Type B pancreatic cell (in vitro differentiated cells): ENCODE data around the gene TTLL11. TPM values are rescaled to one million over a fixed set of nuclear protein-coding genes. Genes with fewer than 3 reads are reported as not detected.

Experiments used
- DNase-seq: peaks from one replicate; pipeline ENCODE4 v3.0.0; 2021; ENCODE audit warnings: mixed read lengths; ENCODE audit not compliant: unreplicated experiment; ENCODE audit errors: extremely low spot score
- H3K27ac Mint-ChIP-seq: 2 replicates; pipeline ENCODE4 v1.8.0; 2021; ENCODE audit warnings: mild to moderate bottlenecking, mixed read lengths
- H3K27me3 Mint-ChIP-seq: 2 replicates; pipeline ENCODE4 v1.8.0; 2021; ENCODE audit warnings: mixed read lengths
- H3K36me3 Mint-ChIP-seq: 2 replicates; pipeline ENCODE4 v1.8.0; 2021; ENCODE audit warnings: mixed read lengths
- H3K4me1 Mint-ChIP-seq: one replicate; pipeline ENCODE4 v1.8.0; 2021; ENCODE audit warnings: mixed read lengths; ENCODE audit not compliant: unreplicated experiment
- H3K4me3 Mint-ChIP-seq: 2 replicates; pipeline ENCODE4 v1.8.0; 2021; ENCODE audit warnings: mild to moderate bottlenecking, mixed read lengths
- H3K9me3 Mint-ChIP-seq: 2 replicates; pipeline ENCODE4 v1.8.0; 2021; ENCODE audit warnings: mixed read lengths
- total RNA-seq: library from RNA; stranded (reverse); gene quantifications from 2 replicates; pipeline ENCODE4 v1.2.1, GENCODE V29; 2021; ENCODE audit warnings: low replicate concordance
- TF ChIP-seq, protein P1 (sequence below): fragments of 200-600 bp; sonication (generic); conservative IDR thresholded peaks from 2 replicates; pipeline ENCODE4 v1.5.0; 2021; ENCODE audit warnings: antibody characterized with exemption, mild to moderate bottlenecking

Gene TTLL11
- total RNA-seq, 1 donor from 2014 or later, result 8.6 TPM

DNA sequence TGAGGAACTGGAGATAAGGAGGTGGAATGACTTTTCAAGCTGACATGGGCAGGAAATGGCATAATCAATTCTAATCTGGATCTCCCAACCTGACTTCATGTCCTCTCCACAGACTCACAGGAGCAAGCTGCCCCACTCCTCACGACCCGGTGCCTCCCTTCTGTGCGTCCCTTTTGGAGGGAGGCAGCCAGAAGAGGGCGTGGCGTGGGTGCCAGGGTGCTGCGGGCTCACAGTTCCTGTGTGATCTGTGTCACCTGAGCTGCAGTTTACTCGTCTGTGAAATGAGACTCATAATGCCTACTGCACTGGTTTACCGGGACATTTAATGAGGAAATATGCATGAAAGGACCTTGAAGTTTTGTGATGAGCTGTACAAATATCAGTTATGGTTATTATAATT is 234.3 kb downstream of the TTLL11 start:
- no peaks in the 10 kb centered on the region for H3K36me3 Mint-ChIP-seq
- TF ChIP-seq, protein P1, sequence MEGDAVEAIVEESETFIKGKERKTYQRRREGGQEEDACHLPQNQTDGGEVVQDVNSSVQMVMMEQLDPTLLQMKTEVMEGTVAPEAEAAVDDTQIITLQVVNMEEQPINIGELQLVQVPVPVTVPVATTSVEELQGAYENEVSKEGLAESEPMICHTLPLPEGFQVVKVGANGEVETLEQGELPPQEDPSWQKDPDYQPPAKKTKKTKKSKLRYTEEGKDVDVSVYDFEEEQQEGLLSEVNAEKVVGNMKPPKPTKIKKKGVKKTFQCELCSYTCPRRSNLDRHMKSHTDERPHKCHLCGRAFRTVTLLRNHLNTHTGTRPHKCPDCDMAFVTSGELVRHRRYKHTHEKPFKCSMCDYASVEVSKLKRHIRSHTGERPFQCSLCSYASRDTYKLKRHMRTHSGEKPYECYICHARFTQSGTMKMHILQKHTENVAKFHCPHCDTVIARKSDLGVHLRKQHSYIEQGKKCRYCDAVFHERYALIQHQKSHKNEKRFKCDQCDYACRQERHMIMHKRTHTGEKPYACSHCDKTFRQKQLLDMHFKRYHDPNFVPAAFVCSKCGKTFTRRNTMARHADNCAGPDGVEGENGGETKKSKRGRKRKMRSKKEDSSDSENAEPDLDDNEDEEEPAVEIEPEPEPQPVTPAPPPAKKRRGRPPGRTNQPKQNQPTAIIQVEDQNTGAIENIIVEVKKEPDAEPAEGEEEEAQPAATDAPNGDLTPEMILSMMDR, result no peak
- H3K27me3 Mint-ChIP-seq, result peaks cover 5% of the 10 kb centered on the region
- H3K9me3 Mint-ChIP-seq, result no peaks in the 10 kb centered on the region
- no peak overlapping the region for H3K27ac Mint-ChIP-seq
- no peak overlapping the region for H3K4me3 Mint-ChIP-seq
- peaks cover 15% of the 10 kb centered on the region for H3K4me1 Mint-ChIP-seq
- DNase-seq, result no peak

DNA sequence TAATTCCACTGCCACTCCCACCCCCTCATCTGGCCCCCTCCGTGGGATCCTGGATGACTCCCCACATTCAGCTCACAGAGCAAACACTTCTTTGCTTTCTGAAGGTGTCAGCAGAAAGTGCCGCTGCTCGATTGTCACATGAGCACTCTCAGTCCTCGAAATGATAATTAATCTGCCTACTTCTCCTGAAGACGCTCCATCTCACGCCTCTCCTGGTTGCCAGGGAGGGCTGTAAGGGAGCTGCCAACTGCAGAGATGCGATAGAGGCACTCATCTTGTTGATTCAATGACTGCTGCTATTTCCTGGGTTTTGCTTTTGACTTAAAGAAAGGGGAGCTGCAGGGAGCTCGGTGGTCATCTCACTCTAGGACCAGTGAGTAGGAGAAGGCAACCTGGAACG is 235.2 kb downstream of the TTLL11 start:
- no peak overlapping the region for H3K27ac Mint-ChIP-seq

DNA sequence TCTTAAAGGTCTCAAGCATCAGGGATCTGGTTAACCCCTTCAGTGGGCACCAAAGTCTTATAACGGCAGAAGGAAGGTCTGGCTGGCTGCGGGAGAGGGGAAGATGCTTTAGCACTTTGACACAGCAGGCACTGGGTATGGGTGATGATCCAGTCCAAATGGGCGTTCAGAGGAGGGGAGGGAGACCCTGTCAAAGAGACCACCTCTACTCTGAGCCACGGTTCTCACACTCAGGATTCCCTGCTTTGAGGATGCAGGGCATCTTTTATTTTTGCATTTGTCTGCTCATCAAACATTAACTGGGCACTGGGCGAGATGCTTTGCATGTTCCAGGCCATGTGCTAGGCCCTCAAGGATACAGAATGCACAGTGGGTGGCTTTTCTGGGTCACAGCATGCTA is 237.6 kb downstream of the TTLL11 start:
- Mint-ChIP-seq H3K27me3 (no peaks in the 10 kb centered on the region), H3K4me1 (peaks cover 15% of the 10 kb centered on the region), H3K9me3 (no peaks in the 10 kb centered on the region), H3K4me3 (no peak overlapping the region), H3K27ac (no peak overlapping the region), H3K36me3 (no peaks in the 10 kb centered on the region)
- DNase-seq, result no peak
- TF ChIP-seq, protein P1, result no peak

More for the DNA sequence above, 235.2 kb downstream of the TTLL11 start:
- Mint-ChIP-seq H3K36me3 (no peaks in the 10 kb centered on the region), H3K4me1 (peaks cover 15% of the 10 kb centered on the region), H3K27me3 (peaks cover under 1% of the 10 kb centered on the region), H3K9me3 (no peaks in the 10 kb centered on the region), H3K4me3 (no peak overlapping the region)
- TF ChIP-seq, protein P1, result no peak
- no peak for DNase-seq

DNA sequence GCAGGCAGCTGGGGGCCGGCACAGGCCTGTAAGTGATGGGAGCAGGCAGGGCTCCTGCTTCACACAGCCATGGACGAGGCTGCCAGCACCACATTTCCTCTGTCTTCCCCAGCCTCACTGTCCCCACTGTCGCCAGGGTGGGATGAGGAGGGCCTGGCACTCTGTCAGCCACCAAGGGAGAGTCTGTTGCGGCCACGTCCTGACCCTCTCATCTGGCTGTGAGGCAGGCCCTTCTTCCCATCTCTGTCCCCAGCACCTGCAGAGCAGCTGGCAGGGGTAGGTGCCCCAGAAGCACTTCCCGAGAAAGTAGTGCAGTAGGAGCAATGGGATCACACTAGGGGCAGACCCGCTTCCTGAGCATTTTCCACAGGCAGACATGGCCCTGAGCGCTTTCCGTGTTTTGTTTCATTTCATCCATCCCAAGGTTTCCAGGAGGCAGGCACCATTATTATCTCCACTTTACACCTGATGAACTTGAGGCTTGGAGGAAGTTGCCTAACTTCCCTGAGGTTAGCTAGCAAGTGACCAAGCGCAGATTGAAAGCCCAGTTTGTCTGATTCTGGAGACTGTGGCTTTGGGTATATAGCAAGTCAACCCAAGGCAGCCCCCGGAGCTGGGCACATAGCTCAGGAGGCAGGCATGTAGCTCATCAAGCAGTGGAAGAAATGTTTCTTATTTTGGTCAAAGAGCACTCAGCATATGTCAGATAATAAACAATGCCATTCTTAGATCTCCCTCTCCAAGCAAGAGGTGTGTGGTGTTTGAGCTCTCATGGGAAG is 239.3 kb downstream of the TTLL11 start:
- H3K4me3 Mint-ChIP-seq, result no peak overlapping the region
- H3K4me1 Mint-ChIP-seq, result peaks cover 15% of the 10 kb centered on the region
- no peak for DNase-seq
- H3K9me3 Mint-ChIP-seq, result peaks cover 8% of the 10 kb centered on the region
- no peaks in the 10 kb centered on the region for H3K27me3 Mint-ChIP-seq
- TF ChIP-seq, protein P1, result no peak
- H3K27ac Mint-ChIP-seq, result no peak overlapping the region
- H3K36me3 Mint-ChIP-seq, result no peaks in the 10 kb centered on the region

DNA sequence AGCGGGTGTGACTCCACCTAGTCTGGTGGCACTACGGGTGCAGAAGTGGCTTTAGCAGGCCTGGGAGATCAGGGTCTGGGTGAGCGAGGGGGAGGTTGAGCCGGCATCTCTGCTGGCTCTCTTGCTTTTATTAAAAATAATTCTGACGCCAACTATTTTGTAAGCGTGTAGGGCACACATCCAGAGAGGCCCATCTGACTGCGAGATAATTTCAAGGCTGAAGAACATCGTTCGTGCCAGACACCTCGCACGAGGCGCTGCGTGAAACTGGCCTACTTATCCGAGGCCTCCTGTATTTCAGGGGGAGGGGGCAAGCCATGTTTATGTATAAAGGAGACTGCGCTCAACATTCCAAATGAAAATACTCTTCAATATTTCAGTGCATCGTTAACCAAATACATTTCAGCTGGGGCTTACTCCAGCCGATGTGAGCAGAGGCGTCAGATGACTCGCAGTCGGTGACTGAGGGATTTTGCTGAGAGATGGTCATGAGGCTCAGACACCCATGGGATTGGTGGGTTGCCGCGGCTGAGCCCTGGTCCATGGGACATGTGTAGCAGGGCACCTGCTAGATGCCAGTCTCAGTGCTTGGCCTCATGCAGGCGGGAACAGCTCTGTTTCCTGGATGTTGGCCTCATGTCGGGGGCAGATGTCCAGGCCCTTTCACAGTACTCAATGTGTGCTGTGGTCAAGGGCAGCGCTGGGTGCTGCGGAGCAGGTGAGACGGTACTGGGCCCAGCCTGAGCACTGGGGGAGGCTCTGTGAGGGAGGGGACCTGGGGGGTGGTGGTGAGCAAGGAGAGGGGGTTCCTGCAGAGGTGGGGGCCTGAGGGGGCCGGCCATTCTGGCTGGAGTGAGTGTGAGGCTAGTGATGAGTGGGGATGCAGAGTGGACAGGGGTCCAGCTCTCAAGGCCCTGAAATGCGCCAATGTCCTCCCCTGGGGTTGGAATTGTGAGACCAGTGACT is 240.2 kb downstream of the TTLL11 start:
- Mint-ChIP-seq H3K4me3 (no peak overlapping the region), H3K4me1 (peaks cover 12% of the 10 kb centered on the region), H3K27ac (no peak overlapping the region), H3K36me3 (no peaks in the 10 kb centered on the region), H3K27me3 (no peaks in the 10 kb centered on the region), H3K9me3 (peaks cover 10% of the 10 kb centered on the region)
- DNase-seq, result no peak
- TF ChIP-seq, protein P1, result no peak
